Sigmoid colon (tissue), 7 donors: ENCODE results near the gene LSM5. TPM values are rescaled to one million over a fixed set of nuclear protein-coding genes. Genes with fewer than 3 reads are reported as not detected.

Experiments used
- DNase-seq: peaks from one replicate; pipeline ENCODE4 v3.0.0-alpha.2; 2019
- H3K27ac ChIP-seq, 4 donors: fragments of 200-600 bp; sonication (generic); one replicate each; pipeline ENCODE4 v1.5.1; 2016 to 2019; ENCODE audit warnings: mild to moderate bottlenecking in 1 of 4
- H3K27me3 ChIP-seq, 3 donors: fragments of 200-600 bp; sonication (generic); one replicate each; pipeline ENCODE4 v1.5.1; 2019; ENCODE audit warnings: mild to moderate bottlenecking in 1 of 3
- H3K36me3 ChIP-seq, 4 donors: fragments of 200-600 bp; sonication (generic); one replicate each; pipeline ENCODE4 v1.5.1; 2016 to 2019
- H3K4me1 ChIP-seq, 4 donors: fragments of 200-600 bp; sonication (generic); one replicate each; pipeline ENCODE4 v1.5.1; 2017 to 2019
- H3K4me3 ChIP-seq, 4 donors: fragments of 200-600 bp; sonication (generic); one replicate each; pipeline ENCODE4 v1.5.1; 2017 to 2019; ENCODE audit warnings: mild to moderate bottlenecking in 2 of 4, moderate library complexity in 1 of 4
- H3K9me3 ChIP-seq, 4 donors: fragments of 200-600 bp in 3 of 4; sonication (generic) in 3 of 4; one replicate each; pipeline versions ENCODE4 v1.5.1 to v1.6.1; 2013 to 2019
- EP300 ChIP-seq, 4 donors: sonication (generic); formaldehyde crosslinking; IDR thresholded peaks; one replicate each; pipeline ENCODE4 v1.6.1; 2017; ENCODE audit warnings: antibody characterized with exemption in 4 of 4
- POLR2A ChIP-seq, 2 donors: fragments of 450-650 bp; IDR thresholded peaks; one replicate each; pipeline ENCODE4 v1.6.1; 2016; ENCODE audit warnings: antibody characterized with exemption in 2 of 2, mild to moderate bottlenecking in 2 of 2, moderate library complexity in 2 of 2
- POLR2AphosphoS5 ChIP-seq, 4 donors: sonication (generic); formaldehyde crosslinking; IDR thresholded peaks; one replicate each; pipeline ENCODE4 v1.6.1; 2017; ENCODE audit warnings: antibody characterized with exemption in 4 of 4
- WGBS, 2 donors: extraction: QIAGEN DNeasy Blood & Tissue Kit; methylation state at CpG; one replicate each; pipeline ENCODE4 v1.1.7; 2013; 5-methylcytosine and 5-hydroxymethylcytosine counted together
- intact Hi-C: fragments of 100-400 bp; cut with DNase I; formaldehyde crosslinking; loops from one replicate; pipeline ENCODE4 v1.15.1; 2023
- polyA plus RNA-seq, 3 donors: library from polyadenylated mRNA; stranded (reverse); fragments of 200-250 nt; gene quantifications; one replicate each; pipeline ENCODE4 v1.2.3, GENCODE V29; 2013
- total RNA-seq, 4 donors: library from RNA; depleted of rRNA; stranded (reverse); fragments of >200 nt; gene quantifications; one replicate each; pipeline ENCODE4 v1.1.0, GENCODE V29; 2016
- TF ChIP-seq, protein P1 (sequence below), 4 experiments: fragments of 450-650 bp in 3 of 4; fragments of 200-600 bp in 1 of 4; IDR thresholded peaks; one replicate each; pipeline ENCODE4 v1.5.1; 2016 to 2019; ENCODE audit warnings: antibody characterized with exemption in 4 of 4, mild to moderate bottlenecking in 3 of 4, moderate library complexity in 2 of 4
- donor health status: healthy with polysubstance abuse.
- donor health status: Bipolar disorder and iron deficiency.
- donor health status: healthy.

LSM5 gene
- total and polyA plus RNA-seq, 7 donors = 17.8 to 107 (median 59.1) TPM

DNA sequence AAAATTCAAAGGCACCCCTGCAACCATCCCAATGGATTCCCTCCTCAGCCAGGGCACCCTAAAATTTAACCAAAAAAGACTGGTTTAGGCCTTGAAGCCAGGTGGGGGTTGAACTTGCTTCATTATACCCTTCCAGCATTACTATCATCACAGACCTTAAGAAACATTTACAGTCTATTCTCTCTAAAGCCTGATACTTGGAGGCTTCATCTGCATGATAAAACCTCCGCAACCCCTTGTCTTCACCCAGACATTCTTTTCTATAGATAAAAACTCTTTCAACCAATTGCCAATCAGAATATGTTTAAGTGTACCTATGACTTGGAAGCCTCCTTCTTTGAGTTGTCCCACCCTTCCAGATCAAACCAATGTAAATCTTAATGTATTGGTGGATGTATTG lies 23.0 kb upstream of the LSM5 start:
- Histone ChIP-seq H3K27me3 (no peaks in the 10 kb centered on the region), H3K27ac (no peak overlapping the region), H3K4me3 (no peak overlapping the region), H3K9me3 (no peaks in the 10 kb centered on the region), H3K4me1 (peaks cover 0 to 17% (median 0%) of the 10 kb centered on the region in 4 donors), H3K36me3 (no peaks in the 10 kb centered on the region)
- WGBS, 2 donors = 96 to 98% methylated on average over 1 of the region's 1 CpG
- TF ChIP-seq EP300 (IDR thresholded peaks at IDR 0.05) (no peak), POLR2A (IDR thresholded peaks at IDR 0.05) (no peak), POLR2AphosphoS5 (IDR thresholded peaks at IDR 0.05) (no peak)
- TF ChIP-seq, protein P1, sequence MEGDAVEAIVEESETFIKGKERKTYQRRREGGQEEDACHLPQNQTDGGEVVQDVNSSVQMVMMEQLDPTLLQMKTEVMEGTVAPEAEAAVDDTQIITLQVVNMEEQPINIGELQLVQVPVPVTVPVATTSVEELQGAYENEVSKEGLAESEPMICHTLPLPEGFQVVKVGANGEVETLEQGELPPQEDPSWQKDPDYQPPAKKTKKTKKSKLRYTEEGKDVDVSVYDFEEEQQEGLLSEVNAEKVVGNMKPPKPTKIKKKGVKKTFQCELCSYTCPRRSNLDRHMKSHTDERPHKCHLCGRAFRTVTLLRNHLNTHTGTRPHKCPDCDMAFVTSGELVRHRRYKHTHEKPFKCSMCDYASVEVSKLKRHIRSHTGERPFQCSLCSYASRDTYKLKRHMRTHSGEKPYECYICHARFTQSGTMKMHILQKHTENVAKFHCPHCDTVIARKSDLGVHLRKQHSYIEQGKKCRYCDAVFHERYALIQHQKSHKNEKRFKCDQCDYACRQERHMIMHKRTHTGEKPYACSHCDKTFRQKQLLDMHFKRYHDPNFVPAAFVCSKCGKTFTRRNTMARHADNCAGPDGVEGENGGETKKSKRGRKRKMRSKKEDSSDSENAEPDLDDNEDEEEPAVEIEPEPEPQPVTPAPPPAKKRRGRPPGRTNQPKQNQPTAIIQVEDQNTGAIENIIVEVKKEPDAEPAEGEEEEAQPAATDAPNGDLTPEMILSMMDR (IDR thresholded peaks at IDR 0.05) = no peak
- no peak for DNase-seq
- intact Hi-C loops = no loop called here

DNA sequence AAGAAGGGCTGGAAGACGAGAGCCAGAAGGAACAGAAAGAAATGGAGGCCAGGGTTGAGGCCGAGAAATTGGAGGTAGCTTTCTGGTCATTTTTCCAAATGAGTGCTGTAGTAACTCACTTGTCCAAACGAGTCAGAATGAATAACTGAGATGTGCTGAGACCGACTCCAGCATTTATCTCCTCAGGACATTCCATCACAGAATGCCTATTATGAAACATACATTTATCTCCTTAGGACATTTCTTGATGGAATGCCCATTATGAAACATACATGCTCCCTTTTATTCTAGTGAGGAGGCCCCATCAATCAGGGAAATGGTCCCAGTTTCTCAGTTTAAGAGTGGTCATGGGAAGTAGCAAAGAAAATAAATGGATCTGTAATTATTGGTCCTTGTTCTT lies 21.6 kb upstream of the LSM5 start:
- no peak overlapping the region for H3K27ac ChIP-seq
- intact Hi-C loops = no loop called here
- H3K27me3 ChIP-seq = no peaks in the 10 kb centered on the region
- no peaks in the 10 kb centered on the region for H3K36me3 ChIP-seq
- TF ChIP-seq POLR2A (IDR thresholded peaks at IDR 0.05) (no peak), EP300 (IDR thresholded peaks at IDR 0.05) (no peak), POLR2AphosphoS5 (IDR thresholded peaks at IDR 0.05) (no peak)
- TF ChIP-seq, protein P1 (IDR thresholded peaks at IDR 0.05) = no peak
- H3K4me3 ChIP-seq = no peak overlapping the region
- no peaks in the 10 kb centered on the region for H3K9me3 ChIP-seq
- peaks cover 0 to 17% (median 0%) of the 10 kb centered on the region in 4 donors for H3K4me1 ChIP-seq
- 96 to 97% methylated on average over 4 of the region's 4 CpGs for WGBS, 2 donors
- no peak for DNase-seq

DNA sequence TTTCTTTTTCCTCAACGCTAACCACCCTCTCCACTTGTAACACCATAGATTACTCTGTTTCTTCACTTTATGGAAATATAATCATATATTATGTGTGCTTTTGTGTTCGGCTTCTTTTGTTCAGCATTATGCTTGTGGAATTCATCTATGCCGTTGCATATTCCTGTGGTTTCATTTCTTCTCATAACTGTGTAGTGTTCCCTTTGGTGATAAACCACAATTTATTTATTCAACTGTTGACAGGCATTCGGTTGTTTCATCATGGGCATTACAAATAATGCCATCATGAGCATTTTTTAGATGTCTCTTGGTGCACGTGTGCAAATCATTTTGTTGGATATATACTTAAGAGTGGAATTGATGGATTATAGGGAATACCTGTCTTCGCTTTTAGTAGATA lies 17.2 kb upstream of the LSM5 start:
- Histone ChIP-seq H3K9me3 (no peaks in the 10 kb centered on the region), H3K27ac (no peak overlapping the region), H3K36me3 (no peaks in the 10 kb centered on the region), H3K27me3 (no peaks in the 10 kb centered on the region), H3K4me1 (peaks cover 0 to 5% (median under 1%) of the 10 kb centered on the region in 4 donors), H3K4me3 (no peak overlapping the region)
- intact Hi-C loops = no loop called here
- DNase-seq = no peak
- 92 to 94% methylated on average over 6 of the region's 6 CpGs for WGBS, 2 donors
- no peak for TF ChIP-seq EP300 (IDR thresholded peaks at IDR 0.05)
- TF ChIP-seq, protein P1 (IDR thresholded peaks at IDR 0.05) = no peak
- no peak for TF ChIP-seq POLR2AphosphoS5 (IDR thresholded peaks at IDR 0.05)
- TF ChIP-seq POLR2A (IDR thresholded peaks at IDR 0.05) = no peak

DNA sequence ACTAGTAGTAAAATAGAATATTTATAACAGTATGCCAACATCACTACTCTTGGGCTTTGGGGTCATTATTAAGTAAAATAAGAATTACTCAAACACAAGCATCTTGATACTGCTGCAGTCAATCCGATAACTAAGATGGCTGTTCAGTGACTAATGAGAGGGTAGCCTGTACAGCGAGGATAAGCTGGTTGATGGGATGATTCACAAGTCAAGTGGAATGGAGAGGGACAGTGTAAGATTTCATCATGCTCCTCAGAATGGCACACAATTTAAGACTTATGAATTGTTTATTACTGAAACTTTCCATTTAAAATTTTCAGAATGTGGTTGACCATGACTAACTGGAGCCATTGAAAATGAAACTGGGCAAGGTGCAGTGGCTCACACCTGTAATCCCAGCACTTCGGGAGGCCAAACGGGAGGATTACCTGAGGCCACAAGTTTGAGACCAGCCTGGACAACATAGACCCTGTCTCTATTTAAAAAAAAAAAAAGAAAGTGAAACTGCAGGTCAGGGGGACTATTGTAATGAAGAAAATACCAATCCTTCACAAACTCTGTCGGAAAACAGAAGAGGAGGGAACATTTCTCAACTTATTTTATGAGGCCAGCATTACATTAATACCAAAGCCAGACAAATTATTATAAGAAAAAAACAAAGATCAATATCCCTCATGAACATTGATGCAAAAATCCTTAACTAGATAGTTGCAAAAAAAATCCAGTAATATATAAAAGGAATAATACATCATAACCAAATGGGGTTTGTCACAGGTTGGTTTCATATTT lies 16.3 kb upstream of the LSM5 start:
- TF ChIP-seq EP300 (IDR thresholded peaks at IDR 0.05) (no peak), POLR2AphosphoS5 (IDR thresholded peaks at IDR 0.05) (no peak), POLR2A (IDR thresholded peaks at IDR 0.05) (no peak)
- TF ChIP-seq, protein P1 (IDR thresholded peaks at IDR 0.05) = no peak
- no peaks in the 10 kb centered on the region for H3K27me3 ChIP-seq
- no peaks in the 10 kb centered on the region for H3K9me3 ChIP-seq
- peaks cover 0 to 10% (median 6%) of the 10 kb centered on the region in 4 donors for H3K4me1 ChIP-seq
- H3K27ac ChIP-seq = no peak overlapping the region
- no peak overlapping the region for H3K4me3 ChIP-seq
- 88 to 89% methylated on average over 5 of the region's 5 CpGs for WGBS, 2 donors
- DNase-seq = no peak
- intact Hi-C loops = no loop called here
- no peaks in the 10 kb centered on the region for H3K36me3 ChIP-seq
